Peyer's patch (tissue), 4 donors: ENCODE results near the gene NOC4L. TPM values are rescaled to one million over a fixed set of nuclear protein-coding genes. Genes with fewer than 3 reads are reported as not detected.

Experiments
- DNase-seq, 3 donors: peaks; one replicate each; pipeline ENCODE4 v3.0.0-alpha.2; 2017 to 2019
- H3K27ac ChIP-seq, 4 donors: fragments of 200-600 bp; sonication (generic); one replicate each; pipeline ENCODE4 v1.5.1; 2016 to 2019
- H3K27me3 ChIP-seq, 2 donors: fragments of 200-600 bp; sonication (generic); one replicate each; pipeline ENCODE4 v1.5.1; 2019
- H3K36me3 ChIP-seq, 3 donors: fragments of 200-600 bp; sonication (generic); one replicate each; pipeline ENCODE4 v1.5.1; 2016 to 2019
- H3K4me1 ChIP-seq, 4 donors: fragments of 200-600 bp; sonication (generic); one replicate each; pipeline ENCODE4 v1.5.1; 2016 to 2019
- H3K4me3 ChIP-seq, 4 donors: fragments of 200-600 bp; sonication (generic); 1 replicate in 3 of 4; 2 replicates in 1 of 4; pipeline ENCODE4 v1.5.1; 2016 to 2019; ENCODE audit warnings: mild to moderate bottlenecking in 1 of 4
- H3K9me3 ChIP-seq, 4 donors: fragments of 200-600 bp; sonication (generic); one replicate each; pipeline ENCODE4 v1.5.1; 2016 to 2019; ENCODE audit warnings: mild to moderate bottlenecking in 1 of 4
- CTCF ChIP-seq, 6 experiments: fragments of 450-650 bp in 4 of 6; fragments of 200-600 bp in 2 of 6; sonication (generic) in 1 of 6; IDR thresholded peaks; one replicate each; pipeline ENCODE4 v1.5.1; 2017 to 2019; ENCODE audit warnings: antibody characterized with exemption in 6 of 6, mild to moderate bottlenecking in 3 of 6, moderate library complexity in 1 of 6
- POLR2A ChIP-seq, 2 donors: fragments of 450-650 bp; IDR thresholded peaks; one replicate each; pipeline ENCODE4 v1.5.1; 2017; ENCODE audit warnings: antibody characterized with exemption in 2 of 2, mild to moderate bottlenecking in 2 of 2, moderate library complexity in 2 of 2
- total RNA-seq, 4 donors: library from RNA; depleted of rRNA; stranded (reverse); fragments of >200 nt; gene quantifications; one replicate each; pipeline ENCODE4 v1.1.0, GENCODE V29; 2016

Gene NOC4L
- total RNA-seq, 4 donors from 2014 or later, result 8.9 to 47.0 (median 12.2) TPM

- TF ChIP-seq POLR2A (IDR thresholded peaks at IDR 0.05) (no peak), CTCF (IDR thresholded peaks at IDR 0.05) (no peak)
- no peaks in the 10 kb centered on the region for H3K9me3 ChIP-seq
- H3K4me3 ChIP-seq, result no peak overlapping the region
- DNase-seq, result no peak
- no peak overlapping the region for H3K27ac ChIP-seq
- H3K36me3 ChIP-seq, result no peaks in the 10 kb centered on the region
- H3K4me1 ChIP-seq, result no peaks in the 10 kb centered on the region
- H3K27me3 ChIP-seq, result no peaks in the 10 kb centered on the region
Observed at GRCh38 chr12:132169376-132169775, 25.1 kb downstream of the NOC4L start.

GRCh38 chr12:132170094-132170636 is 25.9 kb downstream of the NOC4L start:
- H3K9me3 ChIP-seq, result no peaks in the 10 kb centered on the region
- H3K27ac ChIP-seq, result no peak overlapping the region
- no peaks in the 10 kb centered on the region for H3K36me3 ChIP-seq
- H3K4me1 ChIP-seq, result no peaks in the 10 kb centered on the region
- no peak for TF ChIP-seq POLR2A (IDR thresholded peaks at IDR 0.05)
- no peak for TF ChIP-seq CTCF (IDR thresholded peaks at IDR 0.05)
- H3K27me3 ChIP-seq, result no peaks in the 10 kb centered on the region
- no peak for DNase-seq
- no peak overlapping the region for H3K4me3 ChIP-seq

GRCh38 chr12:132170637-132171292 is 26.5 kb downstream of the NOC4L start:
- Histone ChIP-seq H3K9me3 (no peaks in the 10 kb centered on the region), H3K36me3 (no peaks in the 10 kb centered on the region), H3K4me3 (no peak overlapping the region), H3K27me3 (no peaks in the 10 kb centered on the region), H3K4me1 (no peaks in the 10 kb centered on the region), H3K27ac (no peak overlapping the region)
- TF ChIP-seq POLR2A (IDR thresholded peaks at IDR 0.05) (no peak), CTCF (IDR thresholded peaks at IDR 0.05) (no peak)
- no peak for DNase-seq

GRCh38 chr12:132171293-132171967 is 27.2 kb downstream of the NOC4L start:
- no peak overlapping the region for H3K4me3 ChIP-seq
- H3K4me1 ChIP-seq, result no peaks in the 10 kb centered on the region
- H3K27ac ChIP-seq, result no peak overlapping the region
- no peak for TF ChIP-seq POLR2A (IDR thresholded peaks at IDR 0.05)
- TF ChIP-seq CTCF (IDR thresholded peaks at IDR 0.05), result no peak
- no peaks in the 10 kb centered on the region for H3K36me3 ChIP-seq
- DNase-seq, result no peak
- H3K27me3 ChIP-seq, result no peaks in the 10 kb centered on the region
- no peaks in the 10 kb centered on the region for H3K9me3 ChIP-seq

- H3K27me3 ChIP-seq, result no peaks in the 10 kb centered on the region
- H3K36me3 ChIP-seq, result no peaks in the 10 kb centered on the region
- H3K27ac ChIP-seq, result no peak overlapping the region
- no peak for TF ChIP-seq POLR2A (IDR thresholded peaks at IDR 0.05)
- TF ChIP-seq CTCF (IDR thresholded peaks at IDR 0.05), result no peak
- H3K4me1 ChIP-seq, result no peaks in the 10 kb centered on the region
- no peak for DNase-seq
- no peaks in the 10 kb centered on the region for H3K9me3 ChIP-seq
- no peak overlapping the region for H3K4me3 ChIP-seq
Observed at GRCh38 chr12:132171968-132172521, 27.8 kb downstream of the NOC4L start.
